GM21423 (cell line): ENCODE results near the gene CATSPER4.

Experiments
- ATAC-seq: cut with Tn5 transposase; IDR thresholded peaks from one replicate; pipeline ENCODE4 v1.9.1; 2021; ENCODE audit warnings: mild to moderate bottlenecking, moderate library complexity; ENCODE audit not compliant: unreplicated experiment

Gene CATSPER4

DNA sequence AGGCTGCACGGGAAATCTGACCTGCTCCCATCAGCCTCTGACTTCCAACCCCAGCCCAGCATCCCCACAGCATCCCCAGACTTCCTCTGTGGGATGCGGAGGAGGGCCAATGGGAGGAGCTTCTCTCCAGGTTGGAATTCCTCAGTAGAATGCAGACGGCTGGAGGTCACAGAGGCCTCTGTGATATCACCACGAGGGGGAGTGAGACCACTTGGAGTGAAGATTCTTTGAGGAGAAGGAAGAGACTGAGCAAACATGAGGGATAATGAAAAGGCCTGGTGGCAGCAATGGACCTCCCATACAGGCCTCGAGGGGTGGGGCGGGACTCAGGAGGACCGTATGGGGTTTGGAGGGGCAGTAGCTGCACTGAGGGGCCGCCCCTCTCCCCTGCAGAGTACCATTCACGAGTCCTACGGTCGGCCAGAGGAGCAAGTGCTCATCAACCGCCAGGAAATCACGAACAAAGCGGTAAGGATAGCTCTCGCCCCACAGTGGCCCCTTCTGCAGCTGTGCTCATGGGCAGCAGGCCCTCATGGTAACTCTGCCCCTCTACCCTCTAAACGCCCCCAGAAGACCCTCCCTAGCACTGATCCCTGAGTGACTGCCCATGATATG lies at the start of gene CATSPER4:
Gene CATSPER4, plus strand, starts transcription at position 230 of the 615 bp plus-strand sequence. Its CDS starts 26 bp downstream, at position 256.
- no peak for ATAC-seq

DNA sequence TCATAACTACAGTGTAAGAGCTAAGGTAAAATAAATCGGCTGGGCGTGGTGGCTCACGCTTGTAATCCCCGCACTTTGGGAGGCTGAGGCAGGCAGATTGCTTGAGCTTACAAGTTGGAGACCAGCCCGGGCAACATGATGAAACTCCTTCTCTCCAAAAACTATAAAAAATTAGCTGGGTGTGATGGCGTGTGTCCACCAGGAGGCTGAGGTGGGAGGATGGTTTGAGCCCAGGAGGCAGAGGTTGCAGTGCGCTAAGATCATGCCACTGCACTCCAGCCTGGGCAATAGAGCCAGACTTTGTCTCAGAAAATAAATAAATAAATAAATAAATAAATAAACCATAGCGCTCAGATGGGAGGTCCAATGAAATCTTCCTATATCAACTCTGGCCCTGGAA lies 48.2 kb upstream of the CATSPER4 start:
- ATAC-seq: no peak

DNA sequence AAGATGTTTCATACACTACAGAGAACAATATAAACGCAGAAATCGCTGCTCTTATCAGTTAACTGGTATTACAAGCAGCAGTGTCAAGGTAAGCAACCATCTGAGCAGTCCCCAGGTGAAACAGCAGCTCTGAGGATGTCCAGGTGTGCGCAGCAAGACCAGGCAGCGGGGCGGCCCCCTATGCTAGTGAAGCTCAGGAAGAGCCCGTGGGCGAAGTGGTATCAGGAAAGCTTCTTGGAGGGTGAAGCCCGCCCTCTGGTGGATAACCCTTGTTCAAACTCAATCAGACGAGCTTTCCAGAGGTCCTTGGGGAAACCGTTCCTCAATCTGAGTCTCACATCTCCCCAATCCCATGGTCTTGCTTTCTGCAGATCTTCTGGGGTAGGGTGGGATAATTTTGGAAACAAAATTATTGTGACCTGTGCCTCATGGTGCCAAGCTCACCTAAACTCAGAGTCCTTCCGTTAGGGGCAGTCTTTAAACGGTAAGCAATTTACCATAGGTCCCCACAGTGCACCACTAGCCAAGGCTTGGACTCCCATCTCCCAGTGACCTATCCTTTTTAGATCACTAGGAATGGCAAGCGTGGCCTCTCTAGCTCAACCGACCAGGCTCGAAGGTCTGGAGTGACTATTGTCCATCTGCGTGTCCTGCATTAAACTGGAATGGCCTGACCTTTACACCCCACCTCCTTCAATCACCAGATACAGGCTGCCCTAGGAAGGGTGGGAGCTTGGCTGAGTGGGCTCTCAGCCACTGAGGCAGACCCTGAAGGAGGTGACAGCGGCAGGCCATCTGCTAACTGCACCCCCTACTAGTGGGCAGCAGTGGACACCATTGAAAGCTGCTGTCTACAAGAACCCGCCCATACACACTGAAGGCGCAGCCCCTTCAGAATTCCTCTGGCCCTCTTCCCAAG lies 45.1 kb upstream of the CATSPER4 start:
- no peak for ATAC-seq

DNA sequence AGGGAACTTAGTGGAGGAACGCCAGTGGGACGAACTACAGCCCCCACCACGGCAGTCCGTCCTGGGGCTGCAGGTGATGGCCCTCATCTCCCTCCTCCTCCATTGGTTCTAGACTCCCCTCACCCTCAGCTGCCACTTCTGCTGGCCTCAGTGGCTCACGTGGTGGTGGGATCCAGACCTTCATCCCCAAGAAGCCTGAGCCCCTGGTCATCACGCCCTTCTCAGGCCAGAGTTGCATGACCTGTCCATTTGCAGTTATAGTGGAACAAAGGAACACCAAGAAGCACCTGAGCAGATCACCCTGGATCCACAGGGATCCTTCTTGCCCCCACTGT lies 44.5 kb upstream of the CATSPER4 start:
- ATAC-seq: no peak

DNA sequence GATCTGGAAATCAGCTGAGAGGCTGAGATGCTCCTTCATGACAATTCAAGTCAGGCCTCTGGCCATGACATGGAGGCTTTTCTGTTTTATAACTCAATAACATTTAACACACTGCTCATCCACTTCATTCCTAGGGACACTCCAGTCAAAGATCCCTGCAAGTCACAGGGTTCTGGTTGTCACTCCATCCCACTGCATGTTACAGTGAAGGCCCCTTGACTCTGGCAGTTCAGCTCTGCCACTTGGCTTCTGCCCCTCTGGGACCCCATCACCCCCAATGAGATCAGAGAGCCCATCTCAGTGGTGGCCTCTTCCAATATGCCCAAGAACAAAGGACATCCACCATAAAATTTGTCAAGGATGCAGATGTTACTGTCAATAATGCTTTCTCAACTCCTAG lies 41.5 kb upstream of the CATSPER4 start:
- no peak for ATAC-seq

DNA sequence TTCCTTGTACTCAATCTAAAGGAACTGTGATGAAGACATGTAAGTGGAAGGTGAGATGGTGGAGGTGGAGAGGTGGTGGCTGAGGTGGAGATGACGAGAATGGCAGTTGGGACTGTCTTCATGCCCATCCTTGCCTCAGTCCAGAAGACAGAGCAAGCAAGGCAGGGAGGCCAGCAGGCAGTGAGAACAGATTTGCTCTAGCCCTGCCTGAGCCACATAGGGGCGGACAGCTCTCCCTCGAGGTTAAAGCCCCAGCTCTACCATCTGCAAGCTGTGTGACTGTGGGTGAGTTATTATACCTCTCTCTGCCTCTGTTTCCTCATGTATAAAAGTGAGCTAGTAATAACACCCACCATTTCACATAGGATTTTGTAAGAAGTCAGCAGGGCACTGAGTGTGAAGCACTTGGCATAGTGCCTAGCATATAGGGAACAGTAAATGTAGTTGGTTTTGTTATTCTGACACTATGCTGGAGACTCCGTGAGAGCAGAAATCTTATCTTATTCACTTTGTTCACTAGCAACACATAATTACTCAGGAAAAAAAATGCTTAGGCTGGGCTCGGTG lies 36.4 kb upstream of the CATSPER4 start:
- no peak for ATAC-seq

DNA sequence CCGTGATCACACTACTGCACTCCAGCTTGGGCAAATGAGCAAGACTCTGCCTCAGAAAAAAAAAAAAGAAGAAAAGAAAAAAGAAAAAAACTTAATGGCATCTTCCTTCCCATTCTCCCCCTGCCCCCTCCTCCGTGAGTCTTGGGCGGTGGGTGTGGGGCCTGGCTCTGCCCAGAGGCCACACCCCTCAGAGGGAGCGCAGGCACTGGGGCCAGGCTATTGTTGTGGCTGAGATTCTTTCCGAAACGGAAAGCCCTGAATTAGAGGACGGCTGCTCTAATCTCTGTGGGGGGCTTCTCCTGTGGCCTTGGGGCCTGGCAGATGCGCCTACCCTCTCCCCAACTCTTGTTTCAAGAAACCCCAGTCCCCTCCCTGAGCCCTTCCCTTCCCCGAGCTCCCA lies 35.7 kb upstream of the CATSPER4 start:
- ATAC-seq: no peak

DNA sequence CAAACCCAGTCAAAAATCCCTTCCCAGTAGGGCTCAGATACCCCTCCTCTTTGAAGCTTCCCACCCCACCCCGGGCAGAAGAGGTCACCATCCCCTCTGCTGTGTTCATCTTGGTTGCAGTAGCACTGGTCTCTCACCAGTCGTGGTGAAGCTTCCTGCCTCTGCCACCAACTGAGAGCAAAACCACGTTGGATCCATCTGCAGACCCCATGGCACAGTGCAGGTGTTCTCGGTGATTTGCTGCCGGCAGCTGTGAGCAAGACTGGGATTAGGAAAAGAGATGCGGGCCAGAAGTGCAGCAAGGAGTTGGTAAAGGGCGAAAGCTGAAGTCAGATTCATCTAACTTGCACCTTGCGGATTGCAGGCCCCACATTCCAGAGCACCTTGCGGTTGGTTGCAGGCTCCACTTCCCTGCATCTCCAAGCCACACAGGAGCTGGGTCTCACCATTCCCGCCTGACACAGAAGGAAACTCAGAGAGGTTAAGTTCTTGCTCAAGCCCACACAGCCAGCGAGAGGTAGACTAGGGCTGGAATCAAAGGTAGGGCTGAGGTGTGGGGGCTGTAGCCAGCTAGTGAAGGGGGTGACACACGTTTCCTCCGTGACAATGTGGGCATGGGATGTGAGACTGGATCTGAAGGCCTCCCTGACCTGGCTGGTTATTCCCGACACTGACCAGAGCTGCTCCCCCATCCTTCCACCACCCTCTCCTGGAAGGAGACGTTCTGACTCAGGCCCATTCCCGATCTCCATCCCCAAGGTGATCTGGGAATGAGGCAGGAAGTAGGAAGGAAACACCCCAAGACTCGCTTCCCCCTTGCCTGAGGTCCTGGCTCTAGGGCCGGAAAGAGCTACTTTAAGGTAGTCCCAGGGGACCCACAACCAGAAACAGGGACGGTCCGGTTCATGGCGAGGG lies 34.8 kb upstream of the CATSPER4 start:
- ATAC-seq: no peak

DNA sequence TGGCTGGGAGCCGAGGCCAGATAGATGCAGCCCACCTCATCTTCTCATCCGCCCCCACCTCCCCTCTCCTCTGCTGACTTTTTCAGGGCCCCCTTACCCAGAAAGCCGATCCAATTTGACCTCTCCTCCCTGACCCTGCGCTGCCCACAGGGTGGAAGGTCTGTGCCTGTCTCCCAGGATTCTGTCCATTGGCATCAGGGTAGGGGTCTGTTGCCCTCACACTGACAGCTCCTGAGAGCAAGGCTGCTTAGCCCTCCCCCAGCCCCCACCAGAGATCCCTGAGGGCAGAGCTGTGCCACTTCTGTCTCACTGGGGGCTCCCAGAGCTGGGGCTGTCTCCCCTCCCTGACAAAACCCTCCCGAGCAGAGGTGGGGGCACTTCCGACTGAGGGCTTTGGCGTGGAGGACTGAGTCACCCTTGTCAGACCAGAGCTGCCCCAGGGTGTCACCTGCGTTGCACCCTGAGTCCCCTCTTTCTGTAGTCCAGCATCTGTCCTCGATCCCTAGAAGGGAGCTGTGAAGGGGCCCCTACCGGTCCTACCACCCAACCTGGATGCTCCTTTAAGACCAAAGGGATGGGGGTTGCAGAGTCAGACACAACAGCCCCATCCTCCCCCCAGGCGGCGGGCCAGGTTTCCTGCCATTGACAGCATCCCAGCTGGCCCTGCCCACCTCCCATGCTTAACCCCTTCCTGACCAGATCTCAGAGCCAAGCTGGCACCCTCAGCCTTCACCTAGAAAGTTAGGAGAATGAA lies 33.9 kb upstream of the CATSPER4 start:
- ATAC-seq: no peak

DNA sequence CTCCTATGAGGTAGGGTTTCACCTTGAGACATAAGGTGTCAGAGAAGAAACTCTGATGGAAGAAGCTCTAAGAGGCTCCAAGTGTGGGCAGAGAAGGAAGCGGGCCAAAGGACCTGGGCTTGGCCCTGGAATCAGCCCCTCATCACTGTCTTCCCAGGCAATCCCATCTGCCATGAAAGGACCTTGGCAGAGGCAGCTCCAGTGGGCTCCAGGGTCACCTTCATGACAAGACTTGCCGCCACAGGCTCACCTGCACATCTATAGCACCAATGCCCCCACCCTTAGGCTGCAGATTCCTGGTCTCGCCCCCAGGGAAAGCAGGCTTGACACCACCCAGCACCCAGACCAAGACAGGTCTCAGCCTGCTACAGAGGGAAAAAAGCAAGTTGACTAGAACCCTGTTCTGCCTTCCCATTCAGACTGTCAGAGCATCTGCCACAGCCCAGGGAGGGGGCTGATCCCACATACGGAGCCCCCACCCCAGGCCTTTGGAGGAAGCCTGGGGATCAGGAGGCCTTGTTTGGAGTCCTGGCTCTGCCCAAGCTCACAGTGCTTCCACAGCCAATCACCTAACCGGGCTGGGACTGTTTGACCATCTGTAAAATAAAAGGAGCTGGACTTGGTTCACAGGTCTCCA lies 32.0 kb upstream of the CATSPER4 start:
- no peak for ATAC-seq

DNA sequence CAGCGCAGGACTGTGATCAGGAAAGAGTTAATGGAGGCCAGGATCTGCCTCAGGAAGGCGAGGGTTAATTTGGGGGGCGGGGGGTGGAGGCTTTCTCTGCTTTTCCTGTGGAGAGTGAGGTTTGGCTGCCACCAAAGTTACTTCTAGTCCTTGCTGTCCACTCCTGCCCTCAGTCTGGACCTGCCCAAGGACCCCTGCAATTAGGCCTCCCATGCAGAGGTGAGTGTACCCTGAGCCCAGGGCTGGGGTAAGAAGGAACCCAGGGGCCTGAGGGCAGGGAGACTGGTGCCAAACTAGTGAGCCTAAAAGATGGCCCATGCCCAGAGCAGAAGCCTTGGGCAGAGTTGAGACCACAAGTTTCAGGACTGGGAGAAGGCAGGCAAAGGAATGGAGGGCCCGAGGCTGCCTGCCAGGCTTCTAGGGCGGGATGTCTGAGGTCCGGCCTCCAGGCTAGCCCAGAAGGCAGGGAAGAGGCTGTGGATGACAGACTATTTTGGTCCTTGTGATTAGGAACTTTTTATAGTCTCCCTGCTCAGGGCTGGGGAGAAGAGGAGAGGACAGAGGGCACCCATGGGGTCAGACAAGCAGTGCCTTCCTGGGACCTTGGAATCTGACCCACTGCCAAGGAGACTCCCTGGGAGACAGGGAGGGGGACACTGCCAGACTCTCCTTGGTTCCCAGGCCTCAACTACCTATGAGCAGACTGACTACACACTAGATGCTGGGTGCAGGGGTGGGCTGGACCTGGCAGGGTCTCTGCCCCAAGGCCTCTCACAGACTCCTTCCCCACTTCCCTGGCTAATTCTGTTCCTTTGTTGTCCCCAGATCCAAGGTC lies 31.3 kb upstream of the CATSPER4 start, which contains the start of gene FAM110D:
Gene FAM110D, plus strand, starts transcription at position 172 of the 835 bp plus-strand sequence. CDS start 2,213 bp downstream, outside the sequence.
- ATAC-seq: no peak

DNA sequence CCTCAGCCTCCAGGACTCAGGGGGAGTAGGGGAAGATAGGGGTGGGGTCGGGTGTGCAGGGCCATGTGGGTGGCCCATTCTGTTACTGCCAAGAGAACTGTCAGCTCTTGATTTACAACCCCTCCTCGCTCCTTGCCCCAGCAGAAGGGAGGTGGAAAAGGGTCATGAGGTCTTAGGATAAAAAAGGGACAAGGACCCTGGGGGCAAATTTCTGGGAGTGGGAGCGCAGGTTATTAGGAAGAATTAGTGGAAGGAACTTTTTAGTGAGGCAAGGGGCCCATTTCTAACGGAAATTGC lies 30.7 kb upstream of the CATSPER4 start:
- no peak for ATAC-seq

DNA sequence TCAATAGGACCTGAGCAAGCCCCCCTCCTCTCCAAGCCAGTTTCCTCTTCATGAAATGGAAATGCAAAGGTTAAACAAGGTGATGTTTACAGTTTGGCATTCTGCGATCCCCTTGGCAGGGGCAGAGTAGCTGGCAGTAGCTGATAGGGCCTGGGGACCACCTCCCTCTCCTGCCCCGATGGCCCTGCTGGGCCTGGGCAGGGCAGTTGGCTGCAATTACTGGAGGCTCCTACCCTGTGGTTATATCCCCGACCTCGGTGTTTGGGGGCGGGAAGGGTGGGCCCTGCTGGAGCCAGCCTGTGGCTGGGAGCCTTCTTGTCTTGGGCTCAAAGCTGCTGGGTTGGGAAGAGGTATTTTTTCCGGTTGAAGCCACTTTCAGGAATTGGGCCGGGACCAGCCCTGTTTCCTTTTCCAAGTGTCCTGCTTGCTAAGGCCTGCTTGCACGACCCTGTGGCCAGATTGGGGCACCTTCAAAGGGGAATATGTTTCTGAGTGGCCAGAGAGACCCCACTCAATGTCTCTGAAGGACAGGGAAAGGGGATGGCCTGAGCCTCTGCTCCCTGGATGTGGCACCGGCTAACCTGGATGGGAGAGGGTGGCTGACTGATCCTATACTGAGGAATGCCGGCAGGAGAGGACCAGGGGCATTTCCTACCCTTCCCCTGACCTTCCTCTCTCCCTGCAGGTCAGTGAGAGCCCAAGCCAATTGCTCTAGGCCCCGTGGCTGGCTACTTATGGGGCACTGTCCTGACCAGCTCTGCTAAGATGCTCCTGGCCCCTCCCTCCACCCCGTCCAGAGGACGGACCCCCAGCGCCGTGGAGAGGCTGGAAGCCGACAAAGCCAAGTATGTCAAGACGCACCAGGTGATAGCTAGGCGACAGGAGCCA lies 29.6 kb upstream of the CATSPER4 start:
- ATAC-seq: no peak

DNA sequence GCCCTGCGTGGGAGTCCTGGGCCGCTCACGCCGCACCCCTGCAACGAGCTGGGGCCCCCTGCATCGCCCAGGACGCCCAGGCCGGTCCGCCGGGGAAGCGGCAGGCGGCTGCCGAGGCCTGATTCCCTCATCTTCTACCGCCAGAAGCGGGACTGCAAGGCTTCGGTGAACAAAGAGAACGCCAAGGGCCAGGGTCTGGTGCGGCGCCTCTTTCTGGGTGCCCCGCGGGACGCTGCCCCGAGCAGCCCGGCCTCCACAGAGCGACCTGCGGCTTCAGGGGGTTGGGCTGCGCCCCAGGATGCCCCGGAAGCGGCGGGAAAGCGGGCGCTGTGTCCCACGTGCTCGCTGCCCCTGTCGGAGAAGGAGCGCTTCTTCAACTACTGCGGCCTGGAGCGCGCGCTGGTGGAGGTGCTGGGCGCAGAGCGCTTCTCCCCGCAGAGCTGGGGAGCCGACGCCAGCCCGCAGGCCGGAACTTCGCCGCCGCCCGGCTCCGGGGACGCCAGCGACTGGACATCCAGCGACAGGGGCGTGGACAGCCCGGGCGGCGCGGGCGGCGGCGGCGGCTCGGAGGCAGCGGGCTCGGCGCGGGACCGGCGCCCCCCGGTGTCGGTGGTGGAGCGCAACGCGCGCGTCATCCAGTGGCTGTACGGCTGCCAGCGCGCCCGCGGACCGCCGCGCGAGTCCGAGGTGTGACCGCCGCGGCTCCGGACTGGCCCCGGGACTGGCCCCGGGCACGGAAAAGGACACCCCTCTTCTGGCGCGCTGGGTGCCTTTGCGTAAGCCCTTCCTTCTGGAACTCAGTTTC lies 28.8 kb upstream of the CATSPER4 start:
- no peak for ATAC-seq

DNA sequence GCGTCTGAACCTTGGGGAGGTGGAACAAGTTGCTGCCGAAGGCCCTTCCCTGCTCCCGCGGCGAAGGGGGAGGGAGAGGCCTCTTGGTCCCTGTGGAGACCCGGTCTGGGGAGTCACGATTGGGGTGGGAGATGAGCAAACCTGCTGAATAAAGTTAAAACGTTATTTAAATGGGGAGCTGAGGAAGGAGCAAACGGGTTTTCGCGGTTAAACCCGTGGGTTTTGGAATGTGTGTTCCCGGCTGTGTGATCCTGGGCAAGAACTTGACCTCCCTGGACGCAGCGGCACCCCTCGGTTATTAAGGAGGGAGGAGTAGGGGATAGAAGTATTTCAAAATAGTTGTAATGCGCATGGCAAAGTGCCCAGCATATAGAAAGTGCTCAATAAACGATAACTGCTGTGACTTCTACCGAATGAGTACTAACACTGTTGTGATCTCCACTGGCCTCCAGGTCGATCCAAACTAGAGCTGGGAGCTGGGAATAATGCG lies 28.1 kb upstream of the CATSPER4 start:
- no peak for ATAC-seq

DNA sequence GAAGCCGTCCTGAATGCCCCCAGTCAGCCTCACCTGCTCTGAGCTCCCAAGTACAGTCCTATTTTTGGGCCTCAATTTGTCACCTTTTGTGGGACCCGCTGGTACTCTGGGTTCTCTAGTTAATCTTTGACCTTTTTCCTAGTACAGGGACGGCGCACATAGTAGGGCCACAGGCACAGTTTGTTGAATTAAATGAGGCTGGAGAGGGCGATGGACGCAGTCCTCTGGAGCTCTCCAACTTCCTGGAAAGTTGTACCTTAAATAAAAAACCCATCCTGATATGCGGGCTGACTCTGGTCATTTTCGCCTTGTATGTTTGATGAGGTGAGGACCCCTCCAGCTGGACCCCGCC lies 26.7 kb upstream of the CATSPER4 start:
- no peak for ATAC-seq
